Measurements from ENCODE around the gene KDM5C.

DNA sequence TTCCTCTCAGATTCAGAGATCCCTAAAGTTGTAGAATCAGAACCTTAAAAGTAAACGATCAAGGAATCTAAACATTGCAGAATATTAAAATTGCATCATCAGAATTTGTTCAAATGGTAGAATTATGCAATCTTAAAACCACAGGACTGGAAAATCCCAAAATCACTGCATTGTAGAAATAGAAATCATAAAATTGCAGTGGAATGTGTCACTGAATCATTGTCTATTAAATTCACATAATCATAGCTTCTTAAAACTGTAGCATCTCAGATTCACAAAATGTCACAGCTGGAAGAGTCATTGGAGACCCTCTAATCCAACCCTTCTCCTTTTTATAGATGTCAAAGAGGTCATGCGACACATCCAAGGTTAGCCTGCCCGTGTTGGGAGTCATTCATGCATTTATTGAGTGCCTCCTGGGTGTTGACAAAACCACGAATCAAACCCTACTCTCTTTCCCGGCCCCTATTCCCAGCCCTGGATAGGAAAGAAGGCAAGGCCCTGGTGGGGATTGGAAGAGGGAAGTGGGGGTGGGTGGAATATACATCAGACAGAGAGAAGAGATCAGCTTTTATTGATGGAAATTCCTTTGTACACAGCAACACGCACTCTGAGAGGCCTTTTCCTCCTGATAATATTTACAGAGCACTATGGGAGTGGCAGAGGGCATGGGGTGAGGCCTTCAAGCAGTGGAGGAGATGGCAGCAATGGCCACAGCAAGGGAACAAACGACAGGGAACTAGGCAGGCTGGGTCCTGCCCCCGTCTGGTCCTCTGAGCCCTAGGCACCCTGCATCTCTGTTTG is 41.0 kb upstream of the KDM5C start:
- TF ChIP-seq POLR2AphosphoS5 (IDR thresholded peaks at IDR 0.05; ENCODE audit: low read depth, low read length): no peak
- TF ChIP-seq TAF1 (IDR thresholded peaks at IDR 0.05; ENCODE audit: low read depth, low read length): no peak

Data from GM12891 (cell line).